Stimulated activated CD4-positive, alpha-beta T cell treated with anti-CD3 and anti-CD28 coated beads, TNF-alpha, amount 100 ng/mL, for 1 hour (primary cell): Measurements from ENCODE around the gene TLR9.

ENCODE experiments used
- DNase-seq, 3 donors: peaks; one replicate each; pipeline ENCODE4 v3.0.0-alpha.2; 2020; ENCODE audit warnings: low read depth in 3 of 3, low spot score in 1 of 3

The TLR9 gene

DNA sequence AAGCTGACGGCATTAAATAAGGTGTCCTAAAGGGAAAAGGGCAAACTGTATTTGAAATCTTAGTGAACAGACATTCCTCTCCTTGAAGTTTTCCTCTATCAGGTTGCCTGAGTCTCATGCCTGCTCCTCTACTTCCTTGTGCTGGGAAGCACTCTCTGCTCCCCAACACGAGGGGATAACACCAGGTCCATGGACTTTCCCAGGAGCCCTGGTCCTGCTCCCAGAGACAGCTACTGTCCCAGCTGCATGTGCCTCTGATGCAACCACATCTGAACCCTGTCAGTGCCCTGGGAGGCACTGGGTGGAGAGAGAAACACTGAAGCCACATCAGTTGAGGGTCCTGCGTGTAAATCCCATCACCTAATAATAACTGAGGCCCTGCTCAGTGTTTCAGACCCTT lies 7.4 kb downstream of the TLR9 start:
- no peak for DNase-seq

DNA sequence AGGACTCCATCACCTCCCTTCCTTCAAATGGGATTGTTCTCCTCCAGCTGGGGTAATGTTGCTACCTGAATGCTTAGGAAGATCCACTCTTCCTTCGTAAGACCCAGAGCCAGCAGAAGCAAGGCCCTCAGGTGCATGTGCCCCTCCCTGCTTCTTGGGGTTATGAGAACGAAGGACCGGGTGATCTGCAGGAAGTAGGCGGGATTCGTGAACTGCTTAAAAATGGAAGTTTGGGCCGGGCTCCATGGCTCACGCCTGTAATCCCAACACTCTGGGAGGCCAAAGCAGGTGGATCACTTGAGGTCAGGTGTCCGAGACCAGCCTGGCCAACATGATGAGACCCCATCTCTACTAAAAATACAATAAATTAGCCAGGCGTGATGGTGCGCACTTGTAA lies 8.0 kb downstream of the TLR9 start:
- no peak for DNase-seq

DNA sequence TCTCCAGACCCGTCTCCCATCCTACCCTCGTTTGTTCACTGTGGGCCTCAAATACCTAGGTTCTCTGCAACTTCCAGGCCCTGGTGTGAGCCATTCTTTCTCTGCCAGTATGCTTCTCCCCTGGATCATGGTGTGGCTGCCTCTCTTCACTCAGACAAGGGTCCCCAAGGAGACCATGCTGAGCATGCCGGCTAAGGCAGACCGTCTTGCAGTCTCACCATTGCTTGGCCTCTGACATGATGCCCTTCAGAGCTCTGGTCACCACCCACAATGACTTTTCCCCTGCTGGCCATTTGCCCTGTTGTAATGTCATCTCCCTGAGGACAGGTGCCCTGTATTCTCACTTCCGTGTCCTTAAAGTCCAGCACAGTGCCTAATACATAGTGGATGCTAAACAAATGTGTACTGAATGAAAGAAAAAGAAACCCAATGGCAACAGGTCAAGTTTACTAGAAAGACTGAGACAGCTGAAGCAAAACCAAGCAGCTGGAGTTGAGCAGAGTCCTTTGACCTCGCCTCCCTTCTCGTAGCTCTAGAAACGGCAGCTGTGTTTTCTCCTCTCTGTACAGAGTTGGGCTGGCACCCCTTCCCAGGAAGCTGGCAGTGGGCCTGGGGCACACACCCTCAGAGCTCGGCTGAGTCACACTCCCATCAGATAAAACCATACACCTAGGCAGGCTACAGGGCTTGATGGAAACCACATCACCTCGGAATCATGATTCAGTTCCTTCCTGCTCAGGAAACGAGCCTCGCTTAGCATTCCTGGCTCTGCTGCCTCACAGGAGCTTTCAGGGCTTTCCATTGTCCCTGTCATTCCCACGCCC lies 8.6 kb downstream of the TLR9 start:
- peak in 2 of 3 donors; percentile 40 to 45 for DNase-seq

GRCh38 chr3:52215351-52215750 lies 10.1 kb downstream of the TLR9 start:
- no peak for DNase-seq

DNA sequence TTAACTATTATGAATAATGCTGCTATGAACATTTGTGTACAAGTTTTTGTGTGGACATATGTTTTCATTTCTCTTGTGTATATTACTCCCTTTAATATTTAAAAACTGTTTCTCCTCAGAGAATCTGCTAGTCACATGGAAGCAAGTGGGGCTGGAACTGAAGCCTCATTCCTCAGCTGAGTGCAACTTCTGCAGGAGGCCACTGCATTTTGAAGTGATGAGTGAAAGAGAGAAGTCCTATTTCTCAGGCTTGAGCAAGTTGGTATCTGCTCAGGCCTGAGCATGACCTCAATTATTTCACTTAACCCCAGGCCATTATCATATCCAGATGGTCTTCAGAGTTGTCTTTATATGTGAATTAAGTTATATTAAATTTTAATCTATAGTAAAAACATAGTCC lies 11.5 kb downstream of the TLR9 start:
- DNase-seq = no peak

DNA sequence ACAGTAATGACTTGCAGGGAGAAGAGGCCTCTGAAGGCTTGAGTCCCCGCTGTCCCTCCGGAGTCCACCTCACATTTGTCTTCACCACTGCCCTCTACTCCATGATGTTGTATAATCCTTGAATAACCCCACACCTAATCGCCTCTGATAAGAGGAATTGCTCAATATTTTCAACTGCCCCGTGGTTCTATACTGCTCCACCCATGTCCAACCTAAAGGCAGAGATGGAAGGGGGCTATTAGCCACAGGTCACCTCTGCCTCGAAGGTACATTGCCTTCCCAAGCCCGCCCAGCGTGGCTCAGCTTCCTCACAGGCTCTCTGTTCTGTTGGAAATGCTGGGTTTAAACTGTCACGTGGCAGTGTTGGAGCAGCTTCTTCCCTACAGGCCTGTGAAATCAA lies 12.4 kb downstream of the TLR9 start:
- no peak for DNase-seq

GRCh38 chr3:52211268-52211891 lies 14.1 kb downstream of the TLR9 start:
- no peak for DNase-seq

- no peak for DNase-seq
Observed at GRCh38 chr3:52210550-52211046, 14.8 kb downstream of the TLR9 start.

DNA sequence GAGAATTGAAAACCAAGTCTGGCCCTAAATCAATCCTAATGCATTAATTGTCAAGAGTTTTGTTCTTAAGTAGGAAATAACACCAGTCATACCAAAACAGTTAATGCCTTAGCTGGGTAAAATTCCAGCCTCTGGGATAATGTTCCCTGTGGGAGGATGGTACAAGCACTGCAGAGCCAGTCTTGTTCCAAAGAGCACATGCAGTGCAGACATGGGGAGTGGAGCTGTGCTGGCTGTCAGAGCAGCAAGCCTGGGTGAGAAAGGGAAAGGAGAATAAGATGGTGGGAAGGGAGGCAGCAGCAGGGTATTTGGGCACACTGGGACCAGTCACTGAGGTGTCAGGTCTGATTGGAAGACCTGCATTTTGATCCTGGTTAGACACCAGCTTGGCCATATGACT lies 15.4 kb downstream of the TLR9 start:
- no peak for DNase-seq

DNA sequence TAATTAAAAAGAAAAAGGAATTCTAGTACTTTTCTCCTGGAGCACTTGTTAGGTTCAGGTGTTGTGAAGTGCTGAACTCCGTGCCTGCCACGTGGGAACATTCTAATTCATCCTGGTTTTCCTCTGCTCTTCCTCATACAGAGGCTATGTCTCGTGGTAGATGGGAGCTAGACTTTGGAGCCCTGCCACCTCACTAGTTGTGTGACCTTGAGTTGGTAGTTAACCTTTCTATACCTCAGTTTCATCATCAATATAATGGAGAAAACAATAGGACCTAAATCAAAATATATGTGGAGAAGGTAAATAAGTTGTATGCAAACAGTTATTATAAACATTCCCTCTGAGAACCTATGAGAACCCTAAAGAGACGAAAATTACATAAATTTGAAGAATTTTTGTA lies 16.9 kb downstream of the TLR9 start:
- DNase-seq = no peak

DNA sequence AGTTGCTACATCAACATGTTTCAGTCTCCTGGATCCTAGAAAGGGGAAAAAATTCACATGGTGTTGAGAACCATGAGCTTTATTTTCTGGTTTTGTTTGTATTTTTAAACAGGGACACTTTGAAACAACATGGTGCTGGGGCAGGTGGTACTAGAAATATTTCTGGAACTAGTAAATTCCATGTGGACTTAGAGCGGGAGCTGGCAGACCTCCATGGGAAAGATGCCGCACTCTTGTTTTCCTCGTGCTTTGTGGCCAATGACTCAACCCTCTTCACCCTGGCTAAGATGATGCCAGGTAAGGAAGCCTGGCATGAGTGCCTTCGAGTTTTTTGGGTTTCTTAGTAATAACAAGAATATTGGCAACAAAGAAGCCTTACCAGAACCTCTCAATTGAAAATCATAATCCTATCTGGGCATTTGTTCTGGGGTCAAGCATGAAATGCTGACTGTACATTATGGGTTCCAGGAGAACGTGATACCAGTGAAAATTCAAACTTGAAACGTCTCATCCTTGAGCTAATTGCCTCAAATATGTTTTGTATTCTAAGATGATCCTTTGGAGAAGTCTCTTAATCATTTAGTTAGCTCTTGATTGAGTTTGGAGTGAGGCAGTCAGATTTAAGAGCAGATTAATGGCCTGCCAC lies 19.6 kb downstream of the TLR9 start:
- no peak for DNase-seq

GRCh38 chr3:52204337-52205073 lies 20.9 kb downstream of the TLR9 start:
- DNase-seq = no peak

DNA sequence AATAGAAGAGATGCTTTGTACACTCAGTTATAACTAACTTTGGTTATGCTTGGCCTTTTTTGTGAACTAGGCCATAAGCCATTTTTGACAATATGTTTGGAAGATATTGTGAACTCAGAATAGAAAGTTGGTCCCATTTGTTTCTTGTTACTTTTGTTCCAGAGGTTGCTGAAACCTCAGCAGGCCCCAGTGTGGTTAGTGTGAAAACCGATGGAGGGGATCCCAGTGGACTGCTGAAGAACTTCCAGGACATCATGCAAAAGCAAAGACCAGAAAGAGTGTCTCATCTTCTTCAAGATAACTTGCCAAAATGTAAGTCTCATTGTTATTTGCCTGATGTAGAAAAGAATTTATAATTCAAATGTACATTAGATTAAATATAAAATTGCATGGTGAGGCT lies 21.7 kb downstream of the TLR9 start:
- DNase-seq = no peak

DNA sequence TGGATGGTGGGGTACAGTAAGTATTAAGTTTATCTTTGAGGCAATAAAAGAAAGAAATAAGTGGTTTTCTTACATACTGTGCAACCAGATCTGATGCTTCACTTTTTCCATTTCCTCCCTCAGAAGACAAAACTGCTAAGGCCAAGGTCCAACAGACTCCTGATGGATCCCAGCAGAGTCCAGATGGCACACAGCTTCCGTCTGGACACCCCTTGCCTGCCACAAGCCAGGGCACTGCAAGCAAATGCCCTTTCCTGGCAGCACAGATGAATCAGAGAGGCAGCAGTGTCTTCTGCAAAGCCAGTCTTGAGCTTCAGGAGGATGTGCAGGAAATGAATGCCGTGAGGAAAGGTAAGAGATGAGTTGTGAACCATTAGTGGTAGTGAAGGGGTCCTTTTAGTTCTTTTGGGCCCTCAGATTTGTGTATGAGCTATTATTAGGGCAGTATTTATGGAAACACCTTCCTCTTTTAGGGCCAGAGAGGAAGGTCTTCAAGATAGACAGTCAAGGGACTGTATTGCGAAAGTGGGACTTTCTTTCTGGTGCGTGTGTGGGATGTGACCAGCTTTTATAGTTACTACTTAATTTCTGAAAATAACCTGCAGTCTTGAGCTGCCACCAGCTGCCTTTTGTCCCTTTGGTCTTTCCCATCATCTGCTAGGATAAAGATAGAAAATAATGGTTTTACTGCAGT lies 22.9 kb downstream of the TLR9 start:
- no peak for DNase-seq

DNA sequence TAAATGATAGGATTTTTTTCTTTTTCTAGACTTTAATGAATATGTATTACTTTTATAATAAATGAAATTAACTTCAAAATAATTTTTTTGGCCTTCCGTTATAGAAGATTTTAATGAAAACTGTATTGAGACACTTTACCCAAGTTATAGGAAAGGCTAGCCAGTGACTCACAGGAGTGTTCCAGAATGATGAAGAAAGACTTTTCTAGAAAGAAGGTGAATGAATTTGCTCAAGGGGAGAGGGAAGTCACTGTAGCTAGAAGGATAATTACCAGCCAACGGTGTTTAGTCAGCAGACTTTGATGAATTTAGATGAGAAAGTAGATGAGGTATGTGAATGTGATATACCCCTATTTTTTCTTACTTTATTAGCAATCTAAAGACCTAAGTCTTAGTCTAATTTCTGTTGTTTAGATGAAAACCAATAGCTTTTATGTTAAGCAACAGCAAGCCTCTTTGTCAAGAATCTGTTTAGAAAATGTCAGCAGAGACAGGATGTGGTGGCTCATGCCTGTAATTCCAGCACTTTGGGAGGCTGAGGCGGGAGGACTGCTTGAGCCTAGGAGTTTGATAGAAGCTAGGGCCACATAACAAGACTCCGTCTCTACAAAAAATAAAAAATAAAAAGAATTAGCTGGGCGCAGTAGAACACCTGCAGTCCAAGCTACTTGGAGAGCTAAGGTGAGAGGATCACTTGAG lies 24.3 kb downstream of the TLR9 start:
- no peak for DNase-seq

GRCh38 chr3:52198643-52199608 lies 26.5 kb downstream of the TLR9 start:
- no peak for DNase-seq

- peak; percentile 84 to 96 (median 93) for DNase-seq
Observed at GRCh38 chr3:52197842-52198625, 27.4 kb downstream of the TLR9 start, which contains the start of gene ALAS1. TSS of gene ALAS1 (plus strand) at chr3:52198160. CDS start at chr3:52199242, 1,082 bp downstream.

DNA sequence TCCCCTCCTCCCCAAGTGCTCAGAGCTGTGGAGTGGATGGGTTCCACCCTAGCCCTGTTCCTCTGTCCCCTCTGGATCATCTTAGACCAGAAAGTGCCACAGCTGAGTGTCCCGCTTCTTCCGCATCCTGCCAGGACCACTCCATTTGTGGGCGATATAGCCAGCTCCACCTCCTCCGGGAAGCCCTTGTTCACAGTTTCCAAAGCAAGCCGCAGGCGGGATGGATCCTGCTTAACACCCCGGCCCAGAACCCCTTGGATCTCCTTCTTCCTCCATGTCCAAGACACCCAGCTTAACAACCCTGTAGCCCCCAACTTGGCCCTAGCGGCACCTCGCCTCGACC lies 28.0 kb downstream of the TLR9 start:
- DNase-seq = no peak
